Measurements from ENCODE around the gene HSBP1. TPM values are rescaled to one million over a fixed set of nuclear protein-coding genes. Genes with fewer than 3 reads are reported as not detected.

Gene HSBP1
- total RNA-seq, 1 donor: 18.8 TPM

- Histone ChIP-seq H2AFZ (ENCODE audit: low read length) (no peak overlapping the region), H3K4me2 (ENCODE audit: insufficient read depth, low read length) (no peak overlapping the region), H3K9me3 (ENCODE audit: low read depth, low read length) (no peaks in the 10 kb centered on the region), H3K27ac (ENCODE audit: low read depth, low read length) (no peak overlapping the region), H3K4me3 (ENCODE audit: insufficient read depth, low read length) (no peak overlapping the region), H3K4me1 (ENCODE audit: insufficient read depth, low read length) (peaks cover 5% of the 10 kb centered on the region), H3K27me3 (ENCODE audit: insufficient read depth, low read length) (peaks cover 14% of the 10 kb centered on the region), H4K20me1 (ENCODE audit: insufficient read depth, low read length) (no peaks in the 10 kb centered on the region), H3K79me2 (ENCODE audit: insufficient read depth, low read length) (no peaks in the 10 kb centered on the region), H3K36me3 (ENCODE audit: insufficient read depth, low read length) (no peaks in the 10 kb centered on the region)
- TF ChIP-seq, protein P1, sequence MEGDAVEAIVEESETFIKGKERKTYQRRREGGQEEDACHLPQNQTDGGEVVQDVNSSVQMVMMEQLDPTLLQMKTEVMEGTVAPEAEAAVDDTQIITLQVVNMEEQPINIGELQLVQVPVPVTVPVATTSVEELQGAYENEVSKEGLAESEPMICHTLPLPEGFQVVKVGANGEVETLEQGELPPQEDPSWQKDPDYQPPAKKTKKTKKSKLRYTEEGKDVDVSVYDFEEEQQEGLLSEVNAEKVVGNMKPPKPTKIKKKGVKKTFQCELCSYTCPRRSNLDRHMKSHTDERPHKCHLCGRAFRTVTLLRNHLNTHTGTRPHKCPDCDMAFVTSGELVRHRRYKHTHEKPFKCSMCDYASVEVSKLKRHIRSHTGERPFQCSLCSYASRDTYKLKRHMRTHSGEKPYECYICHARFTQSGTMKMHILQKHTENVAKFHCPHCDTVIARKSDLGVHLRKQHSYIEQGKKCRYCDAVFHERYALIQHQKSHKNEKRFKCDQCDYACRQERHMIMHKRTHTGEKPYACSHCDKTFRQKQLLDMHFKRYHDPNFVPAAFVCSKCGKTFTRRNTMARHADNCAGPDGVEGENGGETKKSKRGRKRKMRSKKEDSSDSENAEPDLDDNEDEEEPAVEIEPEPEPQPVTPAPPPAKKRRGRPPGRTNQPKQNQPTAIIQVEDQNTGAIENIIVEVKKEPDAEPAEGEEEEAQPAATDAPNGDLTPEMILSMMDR (IDR thresholded peaks at IDR 0.05; ENCODE audit: extremely low read depth, low read depth, low read length): no peak
- DNase-seq (ENCODE audit: insufficient read length, low spot score, missing footprints): no peak
These were observed 23.1 kb downstream of the HSBP1 start for GRCh38 chr16:83830769-83831455.

DNA sequence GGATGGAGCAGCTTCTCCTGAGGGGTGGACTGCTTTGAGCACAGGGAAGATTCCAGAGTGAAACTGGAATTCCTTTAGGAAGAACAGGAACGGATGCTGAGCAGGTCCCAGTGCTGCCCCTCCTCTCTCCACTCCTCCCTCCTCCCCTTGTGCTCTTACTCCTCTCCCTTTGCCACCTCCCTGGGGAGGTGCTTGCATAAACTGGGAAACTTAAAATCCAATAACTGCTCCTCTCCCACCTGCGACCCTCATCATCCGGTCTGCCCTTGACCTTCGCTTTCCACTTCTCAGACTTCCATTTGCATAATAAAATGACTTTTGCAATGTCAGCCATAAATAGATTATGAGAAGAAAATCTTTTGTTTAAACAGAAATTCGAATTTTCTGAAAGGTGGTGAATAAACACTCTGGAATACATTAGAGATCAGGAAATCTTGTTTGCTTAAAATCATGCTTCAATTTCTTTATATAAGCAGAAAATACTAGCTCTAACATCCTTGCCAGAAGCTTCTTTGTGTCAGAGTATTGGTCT is 23.7 kb downstream of the HSBP1 start:
- Histone ChIP-seq H3K27ac (ENCODE audit: low read depth, low read length) (no peak overlapping the region), H3K27me3 (ENCODE audit: insufficient read depth, low read length) (peaks cover 14% of the 10 kb centered on the region), H2AFZ (ENCODE audit: low read length) (no peak overlapping the region), H3K9me3 (ENCODE audit: low read depth, low read length) (no peaks in the 10 kb centered on the region), H4K20me1 (ENCODE audit: insufficient read depth, low read length) (no peaks in the 10 kb centered on the region), H3K4me2 (ENCODE audit: insufficient read depth, low read length) (no peak overlapping the region), H3K36me3 (ENCODE audit: insufficient read depth, low read length) (no peaks in the 10 kb centered on the region), H3K4me3 (ENCODE audit: insufficient read depth, low read length) (no peak overlapping the region), H3K79me2 (ENCODE audit: insufficient read depth, low read length) (no peaks in the 10 kb centered on the region), H3K4me1 (ENCODE audit: insufficient read depth, low read length) (peaks cover 9% of the 10 kb centered on the region)
- DNase-seq (ENCODE audit: insufficient read length, low spot score, missing footprints): no peak
- TF ChIP-seq, protein P1 (IDR thresholded peaks at IDR 0.05; ENCODE audit: extremely low read depth, low read depth, low read length): no peak

DNA sequence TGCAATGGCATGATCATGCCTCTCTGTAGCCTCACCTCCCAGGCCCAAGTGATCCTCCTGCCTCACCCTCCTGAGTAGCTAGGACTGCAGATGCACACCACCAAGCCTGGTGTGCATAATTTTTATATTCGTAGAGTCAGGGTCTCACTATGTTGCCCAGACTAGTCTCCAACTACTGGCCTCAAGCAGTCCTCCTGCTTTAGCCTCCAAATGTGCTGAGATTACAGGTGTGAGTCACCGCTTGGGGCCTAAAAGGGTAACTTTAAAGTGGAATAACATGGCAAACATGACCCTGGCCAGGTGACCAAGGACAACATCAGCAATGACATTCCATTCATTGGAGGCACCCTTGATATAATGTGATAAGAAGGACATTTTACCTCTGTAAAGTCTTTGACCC is 26.1 kb downstream of the HSBP1 start:
- H3K79me2 ChIP-seq (ENCODE audit: insufficient read depth, low read length): no peaks in the 10 kb centered on the region
- H3K4me3 ChIP-seq (ENCODE audit: insufficient read depth, low read length): no peak overlapping the region
- no peaks in the 10 kb centered on the region for H3K9me3 ChIP-seq (ENCODE audit: low read depth, low read length)
- H3K27me3 ChIP-seq (ENCODE audit: insufficient read depth, low read length): peaks cover 24% of the 10 kb centered on the region
- DNase-seq (ENCODE audit: insufficient read length, low spot score, missing footprints): no peak
- no peaks in the 10 kb centered on the region for H3K36me3 ChIP-seq (ENCODE audit: insufficient read depth, low read length)
- TF ChIP-seq, protein P1 (IDR thresholded peaks at IDR 0.05; ENCODE audit: extremely low read depth, low read depth, low read length): no peak
- H3K4me1 ChIP-seq (ENCODE audit: insufficient read depth, low read length): peaks cover 9% of the 10 kb centered on the region
- no peak overlapping the region for H2AFZ ChIP-seq (ENCODE audit: low read length)
- no peak overlapping the region for H3K27ac ChIP-seq (ENCODE audit: low read depth, low read length)
- H3K4me2 ChIP-seq (ENCODE audit: insufficient read depth, low read length): no peak overlapping the region
- no peaks in the 10 kb centered on the region for H4K20me1 ChIP-seq (ENCODE audit: insufficient read depth, low read length)
